ENCODE measurements around the gene CEP112. TPM values are rescaled to one million over a fixed set of nuclear protein-coding genes. Genes with fewer than 3 reads are reported as not detected.

CEP112 gene
- polyA plus RNA-seq, 1 donor from 2014 or later = 6.0 TPM

- Histone ChIP-seq H3K27ac (ENCODE audit: low read length) (no peak overlapping the region), H2AFZ (ENCODE audit: low read depth, low read length) (no peak overlapping the region), H3K36me3 (ENCODE audit: insufficient read depth, low read length) (no peaks in the 10 kb centered on the region), H3K9ac (ENCODE audit: low read length) (no peak overlapping the region), H3K9me3 (ENCODE audit: low read length) (no peaks in the 10 kb centered on the region), H3F3A (ENCODE audit: insufficient read depth, low read length, poor library complexity, severe bottlenecking) (no peaks in the 10 kb centered on the region), H3K27me3 (ENCODE audit: insufficient read depth, low read depth, low read length) (no peaks in the 10 kb centered on the region), H3K4me3 (ENCODE audit: low read length) (no peak overlapping the region), H4K20me1 (ENCODE audit: insufficient read depth) (no peaks in the 10 kb centered on the region), H3K9me2 (ENCODE audit: insufficient read depth, low read length) (no peaks in the 10 kb centered on the region), H3K79me2 (replicated peaks; ENCODE audit: insufficient read depth, low read length) (no peaks in the 10 kb centered on the region), H3K4me2 (ENCODE audit: low read length) (no peak overlapping the region)
- no peak for TF ChIP-seq EP300 (conservative IDR thresholded peaks at IDR 0.05; ENCODE audit: poor library complexity, severe bottlenecking)
- no peak for TF ChIP-seq RAD21 (conservative IDR thresholded peaks at IDR 0.05)
- no peak for TF ChIP-seq POLR2AphosphoS5 (IDR thresholded peaks at IDR 0.05)
- TF ChIP-seq CTCF (IDR thresholded peaks at IDR 0.05; ENCODE audit: poor library complexity, severe bottlenecking) = no peak
- no peak for TF ChIP-seq SMC3 (conservative IDR thresholded peaks at IDR 0.05; ENCODE audit: poor library complexity)
- TF ChIP-seq TAF1 (IDR thresholded peaks at IDR 0.05; ENCODE audit: low read depth) = no peak
- no peak for TF ChIP-seq REST (IDR thresholded peaks at IDR 0.05; ENCODE audit: borderline replicate concordance)
- TF ChIP-seq MXI1 (conservative IDR thresholded peaks at IDR 0.05; ENCODE audit: poor library complexity, severe bottlenecking) = no peak
- no peak for TF ChIP-seq EZH2 (IDR thresholded peaks at IDR 0.05; ENCODE audit: borderline replicate concordance, insufficient read depth, low read length, poor library complexity, severe bottlenecking)
These were observed 603.6 kb downstream of the CEP112 start for GRCh38 chr17:65588181-65588808.

GRCh38 chr17:65587534-65588180 is 604.3 kb downstream of the CEP112 start:
- Histone ChIP-seq H3K9me2 (ENCODE audit: insufficient read depth, low read length) (no peaks in the 10 kb centered on the region), H3K79me2 (replicated peaks; ENCODE audit: insufficient read depth, low read length) (no peaks in the 10 kb centered on the region), H3K4me3 (ENCODE audit: low read length) (no peak overlapping the region), H3F3A (ENCODE audit: insufficient read depth, low read length, poor library complexity, severe bottlenecking) (no peaks in the 10 kb centered on the region), H3K4me2 (ENCODE audit: low read length) (no peak overlapping the region), H3K9me3 (ENCODE audit: low read length) (no peaks in the 10 kb centered on the region), H4K20me1 (ENCODE audit: insufficient read depth) (no peaks in the 10 kb centered on the region), H2AFZ (ENCODE audit: low read depth, low read length) (no peak overlapping the region), H3K9ac (ENCODE audit: low read length) (no peak overlapping the region), H3K27me3 (ENCODE audit: insufficient read depth, low read depth, low read length) (no peaks in the 10 kb centered on the region), H3K36me3 (ENCODE audit: insufficient read depth, low read length) (no peaks in the 10 kb centered on the region), H3K27ac (ENCODE audit: low read length) (no peak overlapping the region)
- TF ChIP-seq MXI1 (conservative IDR thresholded peaks at IDR 0.05; ENCODE audit: poor library complexity, severe bottlenecking) (no peak), EZH2 (IDR thresholded peaks at IDR 0.05; ENCODE audit: borderline replicate concordance, insufficient read depth, low read length, poor library complexity, severe bottlenecking) (no peak), RAD21 (conservative IDR thresholded peaks at IDR 0.05) (no peak), EP300 (conservative IDR thresholded peaks at IDR 0.05; ENCODE audit: poor library complexity, severe bottlenecking) (no peak), SMC3 (conservative IDR thresholded peaks at IDR 0.05; ENCODE audit: poor library complexity) (no peak), TAF1 (IDR thresholded peaks at IDR 0.05; ENCODE audit: low read depth) (no peak), REST (IDR thresholded peaks at IDR 0.05; ENCODE audit: borderline replicate concordance) (no peak), POLR2AphosphoS5 (IDR thresholded peaks at IDR 0.05) (no peak), CTCF (IDR thresholded peaks at IDR 0.05; ENCODE audit: poor library complexity, severe bottlenecking) (no peak)

All from neural cell (in vitro differentiated cells).